Mucosa of rectum (tissue), 2 donors: ENCODE results near the gene SLC34A3.

Experiments
- H3K27ac ChIP-seq, 2 donors: one replicate each; pipeline ENCODE4 v1.7.0; 2013; ENCODE audit warnings: inconsistent platforms in 2 of 2, low read depth in 2 of 2, low read length in 2 of 2
- H3K27me3 ChIP-seq, 2 donors: one replicate each; pipeline ENCODE4 v1.7.0; 2013; ENCODE audit warnings: low read length in 2 of 2; ENCODE audit not compliant: control insufficient read depth in 2 of 2, insufficient read depth in 2 of 2
- H3K36me3 ChIP-seq, 2 donors: one replicate each; pipeline ENCODE4 v1.7.0; 2013; ENCODE audit warnings: low read length in 2 of 2; ENCODE audit not compliant: control insufficient read depth in 2 of 2, insufficient read depth in 2 of 2
- H3K4me1 ChIP-seq, 2 donors: one replicate each; pipeline ENCODE4 v1.7.0; 2013; ENCODE audit warnings: low read length in 2 of 2, mild to moderate bottlenecking in 1 of 2; ENCODE audit not compliant: control insufficient read depth in 2 of 2, insufficient read depth in 2 of 2
- H3K4me3 ChIP-seq, 2 donors: one replicate each; pipeline ENCODE4 v1.7.0; 2013; ENCODE audit warnings: low read length in 2 of 2
- H3K9ac ChIP-seq, 2 donors: one replicate each; pipeline ENCODE4 v1.7.0; 2013; ENCODE audit warnings: low read length in 2 of 2, low read depth in 1 of 2, mild to moderate bottlenecking in 1 of 2
- H3K9me3 ChIP-seq, 2 donors: one replicate each; pipeline ENCODE4 v1.7.0; 2013; ENCODE audit warnings: low read length in 2 of 2; ENCODE audit not compliant: control insufficient read depth in 2 of 2
- donor health status: healthy.
- donor health status: Normal muscosa, but diverticular disease.

Gene SLC34A3

GRCh38 chr9:137204731-137205125 lies 26.0 kb upstream of the SLC34A3 start:
- no peaks in the 10 kb centered on the region for H3K9me3 ChIP-seq
- H3K4me3 ChIP-seq: peak overlapping the region; percentile 90 to 98
- no peaks in the 10 kb centered on the region for H3K36me3 ChIP-seq
- no peaks in the 10 kb centered on the region for H3K27me3 ChIP-seq
- peak overlapping the region; percentile 55 to 83 for H3K27ac ChIP-seq
- peak overlapping the region; percentile 86 to 88 for H3K9ac ChIP-seq
- peaks cover 37 to 38% of the 10 kb centered on the region in 2 donors for H3K4me1 ChIP-seq

GRCh38 chr9:137205126-137206069 lies 25.3 kb upstream of the SLC34A3 start, which contains the start of the genes NDOR1 and TMEM203:
Gene NDOR1, plus strand, starts transcription at chr9:137205700. Its CDS starts 78 bp downstream, at chr9:137205778.
Gene TMEM203, minus strand, starts transcription at chr9:137205648. Its CDS starts 234 bp downstream, at chr9:137205414.
- Histone ChIP-seq H3K9me3 (no peaks in the 10 kb centered on the region), H3K4me1 (peaks cover 37 to 38% of the 10 kb centered on the region in 2 donors), H3K9ac (peak within 1 kb of the TSS; percentile 88 to 93), H3K36me3 (no peaks in the 10 kb centered on the region), H3K4me3 (peak within 1 kb of the TSS; percentile 90 to 98), H3K27ac (peak within 1 kb of the TSS; percentile 57 to 83), H3K27me3 (no peaks in the 10 kb centered on the region)

- peak overlapping the region; percentile 90 to 98 for H3K4me3 ChIP-seq
- H3K9me3 ChIP-seq: no peaks in the 10 kb centered on the region
- no peak overlapping the region for H3K27ac ChIP-seq
- no peaks in the 10 kb centered on the region for H3K27me3 ChIP-seq
- no peaks in the 10 kb centered on the region for H3K36me3 ChIP-seq
- peaks cover 31 to 32% of the 10 kb centered on the region in 2 donors for H3K4me1 ChIP-seq
- peak overlapping the region in 1 of 2 donors; percentile 93 for H3K9ac ChIP-seq
Measured at GRCh38 chr9:137206602-137207001, 24.1 kb upstream of the SLC34A3 start.

GRCh38 chr9:137211532-137211931 lies 19.2 kb upstream of the SLC34A3 start:
- H3K9ac ChIP-seq: no peak overlapping the region
- no peak overlapping the region for H3K27ac ChIP-seq
- no peaks in the 10 kb centered on the region for H3K27me3 ChIP-seq
- peaks cover 3 to 6% of the 10 kb centered on the region in 2 donors for H3K4me1 ChIP-seq
- no peaks in the 10 kb centered on the region for H3K9me3 ChIP-seq
- no peaks in the 10 kb centered on the region for H3K36me3 ChIP-seq
- no peak overlapping the region for H3K4me3 ChIP-seq

GRCh38 chr9:137212520-137212919 lies 18.2 kb upstream of the SLC34A3 start:
- no peak overlapping the region for H3K27ac ChIP-seq
- no peaks in the 10 kb centered on the region for H3K9me3 ChIP-seq
- H3K36me3 ChIP-seq: no peaks in the 10 kb centered on the region
- H3K4me1 ChIP-seq: peaks cover 3 to 7% of the 10 kb centered on the region in 2 donors
- no peaks in the 10 kb centered on the region for H3K27me3 ChIP-seq
- H3K9ac ChIP-seq: no peak overlapping the region
- no peak overlapping the region for H3K4me3 ChIP-seq

- H3K27ac ChIP-seq: no peak overlapping the region
- H3K9ac ChIP-seq: no peak overlapping the region
- H3K9me3 ChIP-seq: no peaks in the 10 kb centered on the region
- no peaks in the 10 kb centered on the region for H3K36me3 ChIP-seq
- H3K4me3 ChIP-seq: no peak overlapping the region
- no peaks in the 10 kb centered on the region for H3K27me3 ChIP-seq
- peaks cover 10 to 16% of the 10 kb centered on the region in 2 donors for H3K4me1 ChIP-seq
Measured at GRCh38 chr9:137213160-137214060, 17.3 kb upstream of the SLC34A3 start.

- Histone ChIP-seq H3K27ac (no peak overlapping the region), H3K4me3 (no peak overlapping the region), H3K9ac (no peak overlapping the region), H3K4me1 (peaks cover 17 to 22% of the 10 kb centered on the region in 2 donors), H3K9me3 (no peaks in the 10 kb centered on the region), H3K36me3 (no peaks in the 10 kb centered on the region), H3K27me3 (no peaks in the 10 kb centered on the region)
Measured at GRCh38 chr9:137214620-137215019, 16.1 kb upstream of the SLC34A3 start.

- H3K27me3 ChIP-seq: no peaks in the 10 kb centered on the region
- H3K36me3 ChIP-seq: no peaks in the 10 kb centered on the region
- no peak overlapping the region for H3K9ac ChIP-seq
- H3K4me3 ChIP-seq: no peak overlapping the region
- no peaks in the 10 kb centered on the region for H3K9me3 ChIP-seq
- no peak overlapping the region for H3K27ac ChIP-seq
- peaks cover 17 to 22% of the 10 kb centered on the region in 2 donors for H3K4me1 ChIP-seq
Measured at GRCh38 chr9:137215196-137215986, 15.3 kb upstream of the SLC34A3 start.

- H3K9me3 ChIP-seq: no peaks in the 10 kb centered on the region
- no peak overlapping the region for H3K4me3 ChIP-seq
- no peaks in the 10 kb centered on the region for H3K27me3 ChIP-seq
- H3K9ac ChIP-seq: peak overlapping the region in 1 of 2 donors; percentile 41
- no peaks in the 10 kb centered on the region for H3K36me3 ChIP-seq
- peaks cover 18 to 22% of the 10 kb centered on the region in 2 donors for H3K4me1 ChIP-seq
- H3K27ac ChIP-seq: no peak overlapping the region
Measured at GRCh38 chr9:137216188-137216965, 14.3 kb upstream of the SLC34A3 start.
